Neural crest cell (in vitro differentiated cells): ENCODE results near the gene COL11A1. TPM values are rescaled to one million over a fixed set of nuclear protein-coding genes. Genes with fewer than 3 reads are reported as not detected.
"Not testable (repeated sequence)": the region's sequence is repeated elsewhere in the genome, so short reads cannot be mapped to it uniquely, and the experiment has no call there.

Experiments
- DNase-seq: peaks from one replicate; pipeline ENCODE4 v3.0.0; 2021; ENCODE audit warnings: low read depth, mixed read lengths, low spot score
- H3K27ac Mint-ChIP-seq: one replicate; pipeline ENCODE4 v1.8.0; 2021; ENCODE audit warnings: mild to moderate bottlenecking, mixed read lengths; ENCODE audit not compliant: unreplicated experiment
- H3K27me3 Mint-ChIP-seq: 2 replicates; pipeline ENCODE4 v1.8.0; 2021; ENCODE audit warnings: low read depth, mild to moderate bottlenecking, mixed read lengths
- H3K36me3 Mint-ChIP-seq: 2 replicates; pipeline ENCODE4 v1.8.0; 2021; ENCODE audit warnings: low read depth, mild to moderate bottlenecking, mixed read lengths
- H3K4me1 Mint-ChIP-seq: 2 replicates; pipeline ENCODE4 v1.8.0; 2021; ENCODE audit warnings: mixed read lengths
- H3K4me3 Mint-ChIP-seq: one replicate; pipeline ENCODE4 v1.8.0; 2021; ENCODE audit warnings: mild to moderate bottlenecking, mixed read lengths
- H3K9me3 Mint-ChIP-seq: 2 replicates; pipeline ENCODE4 v1.8.0; 2021; ENCODE audit warnings: mixed read lengths
- CTCF ChIP-seq: fragments of 200-600 bp; sonication (generic); conservative IDR thresholded peaks from 2 replicates; pipeline ENCODE4 v1.5.0; 2021; ENCODE audit warnings: antibody characterized with exemption, mild to moderate bottlenecking
- total RNA-seq: library from RNA; stranded (reverse); gene quantifications from 2 replicates; pipeline ENCODE4 v1.2.1, GENCODE V29; 2021

The COL11A1 gene
- total RNA-seq, 1 donor from 2014 or later = 25.1 TPM

DNA sequence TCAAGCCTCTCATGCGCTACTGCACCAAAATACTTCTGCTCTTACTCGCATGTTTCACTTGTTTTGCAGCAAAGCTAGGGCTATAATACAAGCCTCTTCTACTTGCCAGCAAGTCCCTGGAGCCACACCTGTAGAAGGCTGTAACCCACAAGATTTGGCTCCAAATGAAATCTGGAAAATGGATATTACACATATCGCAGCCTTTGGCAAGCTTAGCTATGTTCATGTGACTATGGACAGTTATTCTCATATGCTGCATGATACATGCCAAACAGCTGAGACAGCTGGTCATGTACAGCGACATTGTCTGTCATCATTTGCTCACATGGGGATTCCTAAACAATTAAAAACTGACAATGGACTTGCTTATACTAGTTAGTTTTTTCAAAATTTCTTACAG is 270.3 kb downstream of the COL11A1 start:
- Mint-ChIP-seq H3K4me1 (no peaks in the 10 kb centered on the region), H3K27ac (no peak overlapping the region), H3K27me3 (no peaks in the 10 kb centered on the region), H3K9me3 (no peaks in the 10 kb centered on the region), H3K4me3 (no peak overlapping the region), H3K36me3 (no peaks in the 10 kb centered on the region)
- DNase-seq = no peak
- TF ChIP-seq CTCF = no peak

DNA sequence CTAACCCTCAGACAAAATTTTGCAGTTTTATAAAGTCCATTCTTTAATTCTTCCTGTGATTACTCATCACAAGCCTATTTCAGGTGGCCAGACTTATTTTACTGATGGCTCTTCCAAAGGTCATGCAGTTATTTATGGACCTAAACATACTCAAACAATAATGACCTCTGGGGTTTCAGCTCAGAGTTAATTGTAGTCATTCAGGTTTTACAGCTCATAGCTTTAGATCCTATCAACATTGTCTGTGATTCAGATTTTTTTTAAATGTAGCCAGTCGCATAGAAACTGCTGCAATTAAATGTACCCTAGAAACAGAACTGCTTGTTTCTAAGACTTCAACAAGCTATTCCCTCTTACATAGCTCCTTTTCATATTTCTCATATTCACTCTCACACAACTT is 270.8 kb downstream of the COL11A1 start:
- Mint-ChIP-seq H3K27me3 (no peaks in the 10 kb centered on the region), H3K27ac (no peak overlapping the region), H3K36me3 (no peaks in the 10 kb centered on the region), H3K4me1 (no peaks in the 10 kb centered on the region), H3K9me3 (no peaks in the 10 kb centered on the region), H3K4me3 (no peak overlapping the region)
- TF ChIP-seq CTCF = no peak
- DNase-seq = no peak

DNA sequence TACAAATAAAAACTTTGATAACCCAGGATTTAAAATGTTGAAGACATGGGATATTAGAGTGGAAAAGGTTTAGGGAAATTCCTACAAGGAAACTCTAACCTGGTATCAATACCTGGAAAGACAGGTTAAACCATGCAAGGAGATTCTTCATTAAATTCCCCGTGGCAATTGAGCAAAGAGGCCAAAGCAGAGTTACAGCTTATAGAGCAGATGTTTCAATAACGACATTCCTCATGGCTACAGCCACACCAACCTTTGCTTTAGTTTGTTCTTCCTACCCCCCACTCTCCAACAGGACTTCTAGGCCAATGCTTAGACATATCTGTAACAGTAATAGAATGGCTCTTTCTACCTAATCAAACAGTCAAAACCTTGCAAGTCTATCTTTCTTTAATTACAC is 271.3 kb downstream of the COL11A1 start:
- no peaks in the 10 kb centered on the region for H3K27me3 Mint-ChIP-seq
- H3K4me1 Mint-ChIP-seq = no peaks in the 10 kb centered on the region
- no peak overlapping the region for H3K4me3 Mint-ChIP-seq
- no peak overlapping the region for H3K27ac Mint-ChIP-seq
- no peaks in the 10 kb centered on the region for H3K36me3 Mint-ChIP-seq
- H3K9me3 Mint-ChIP-seq = no peaks in the 10 kb centered on the region
- TF ChIP-seq CTCF = no peak
- no peak for DNase-seq

DNA sequence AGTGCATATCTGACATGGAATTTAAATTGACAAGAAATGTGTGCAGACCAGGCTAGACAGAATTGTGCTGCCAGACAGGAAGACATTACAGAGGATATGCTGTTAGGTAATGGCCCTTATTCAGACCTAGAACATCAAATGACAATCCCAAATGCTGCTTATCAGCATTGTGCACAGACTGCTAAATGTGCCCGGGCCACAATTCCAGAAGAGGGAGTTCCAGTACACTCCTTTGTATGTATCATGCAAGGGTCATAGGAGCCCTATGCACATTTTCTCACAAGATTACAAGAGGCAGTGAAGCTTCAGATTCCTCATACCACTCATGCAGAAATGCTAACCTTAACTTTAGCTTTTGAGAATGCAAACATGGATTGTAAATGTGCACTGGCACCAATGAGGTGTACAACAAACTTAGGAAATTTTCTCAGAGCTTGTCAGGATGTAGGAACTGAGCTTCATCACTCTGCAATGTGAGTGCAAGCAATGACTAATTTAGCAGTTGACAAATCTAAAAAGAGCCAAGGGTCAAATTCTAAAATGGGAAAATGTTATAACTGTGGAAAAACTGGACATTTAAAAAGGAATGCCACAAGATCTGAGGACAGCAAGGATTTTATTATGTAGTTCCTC is 273.5 kb downstream of the COL11A1 start:
- Mint-ChIP-seq H3K27me3 (no peaks in the 10 kb centered on the region), H3K4me3 (no peak overlapping the region), H3K4me1 (no peaks in the 10 kb centered on the region), H3K9me3 (peaks cover 6% of the 10 kb centered on the region), H3K36me3 (no peaks in the 10 kb centered on the region), H3K27ac (no peak overlapping the region)
- no peak for DNase-seq
- no peak for TF ChIP-seq CTCF

- TF ChIP-seq CTCF = no peak
- Mint-ChIP-seq H3K4me1 (no peaks in the 10 kb centered on the region), H3K9me3 (peaks cover 9% of the 10 kb centered on the region), H3K27me3 (no peaks in the 10 kb centered on the region), H3K4me3 (no peak overlapping the region), H3K27ac (no peak overlapping the region), H3K36me3 (no peaks in the 10 kb centered on the region)
- DNase-seq = no peak
These were observed 275.2 kb downstream of the COL11A1 start for GRCh38 chr1:102833151-102833550.

GRCh38 chr1:102826706-102827105 is 281.6 kb downstream of the COL11A1 start:
- not testable (repeated sequence) for H3K27ac Mint-ChIP-seq, H3K4me1 Mint-ChIP-seq, H3K27me3 Mint-ChIP-seq, DNase-seq, H3K36me3 Mint-ChIP-seq, H3K4me3 Mint-ChIP-seq, H3K9me3 Mint-ChIP-seq
